OCI-LY3 (cell line): ENCODE measurements around the gene P2RY6.

Experiments
- EZH2phosphoT487 ChIP-seq: fragments of 200-600 bp; shearing (Covaris generic); IDR thresholded peaks from 2 replicates; pipeline ENCODE4 v1.6.1; 2018; ENCODE audit warnings: antibody characterized with exemption, mixed run types, low read depth
- TF ChIP-seq, protein P1 (sequence below): fragments of 200-600, 300-600 bp; sonication (generic); IDR thresholded peaks from 2 replicates; pipeline ENCODE4 v1.5.1; 2014; ENCODE audit warnings: antibody characterized with exemption, low read length, low read depth

- no peak for TF ChIP-seq EZH2phosphoT487
- TF ChIP-seq, protein P1, sequence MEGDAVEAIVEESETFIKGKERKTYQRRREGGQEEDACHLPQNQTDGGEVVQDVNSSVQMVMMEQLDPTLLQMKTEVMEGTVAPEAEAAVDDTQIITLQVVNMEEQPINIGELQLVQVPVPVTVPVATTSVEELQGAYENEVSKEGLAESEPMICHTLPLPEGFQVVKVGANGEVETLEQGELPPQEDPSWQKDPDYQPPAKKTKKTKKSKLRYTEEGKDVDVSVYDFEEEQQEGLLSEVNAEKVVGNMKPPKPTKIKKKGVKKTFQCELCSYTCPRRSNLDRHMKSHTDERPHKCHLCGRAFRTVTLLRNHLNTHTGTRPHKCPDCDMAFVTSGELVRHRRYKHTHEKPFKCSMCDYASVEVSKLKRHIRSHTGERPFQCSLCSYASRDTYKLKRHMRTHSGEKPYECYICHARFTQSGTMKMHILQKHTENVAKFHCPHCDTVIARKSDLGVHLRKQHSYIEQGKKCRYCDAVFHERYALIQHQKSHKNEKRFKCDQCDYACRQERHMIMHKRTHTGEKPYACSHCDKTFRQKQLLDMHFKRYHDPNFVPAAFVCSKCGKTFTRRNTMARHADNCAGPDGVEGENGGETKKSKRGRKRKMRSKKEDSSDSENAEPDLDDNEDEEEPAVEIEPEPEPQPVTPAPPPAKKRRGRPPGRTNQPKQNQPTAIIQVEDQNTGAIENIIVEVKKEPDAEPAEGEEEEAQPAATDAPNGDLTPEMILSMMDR, result no peak
Observed at GRCh38 chr11:73338279-73338678, 66.1 kb downstream of the P2RY6 start.
